GM21723 (cell line): ENCODE data around the gene RNF25.

Source experiments
- ATAC-seq: cut with Tn5 transposase; IDR thresholded peaks from one replicate; pipeline ENCODE4 v1.9.1; 2021; ENCODE audit warnings: mild to moderate bottlenecking, moderate library complexity; ENCODE audit not compliant: unreplicated experiment

RNF25 gene

GRCh38 chr2:218627939-218628338 lies 43.9 kb downstream of the RNF25 start:
- ATAC-seq = no peak

- no peak for ATAC-seq
These were observed 45.4 kb downstream of the RNF25 start for GRCh38 chr2:218626369-218626768.

GRCh38 chr2:218623366-218623705 lies 48.5 kb downstream of the RNF25 start:
- ATAC-seq = no peak

- no peak for ATAC-seq
These were observed 49.0 kb downstream of the RNF25 start for GRCh38 chr2:218622606-218623365.

- ATAC-seq = no peak
These were observed 50.8 kb downstream of the RNF25 start for GRCh38 chr2:218621007-218621406.

GRCh38 chr2:218618102-218618860 lies 53.5 kb downstream of the RNF25 start:
- ATAC-seq = no peak

- ATAC-seq = no peak
These were observed 55.9 kb downstream of the RNF25 start for GRCh38 chr2:218615868-218616315.
